ENCODE measurements around the gene PRRG2. TPM values are rescaled to one million over a fixed set of nuclear protein-coding genes. Genes with fewer than 3 reads are reported as not detected.

Gene PRRG2
- total and polyA plus RNA-seq, 2 experiments from 2014 or later: 2.0 to 3.8 TPM

- TF ChIP-seq CTCF (conservative IDR thresholded peaks at IDR 0.05; ENCODE audit: low read depth in 2 of 2) (no peak), NANOG (IDR thresholded peaks at IDR 0.05; ENCODE audit: borderline replicate concordance) (no peak), POLR2AphosphoS5 (IDR thresholded peaks at IDR 0.05; ENCODE audit: low read depth) (no peak), ETS1 (IDR thresholded peaks at IDR 0.05) (no peak), ZNF114 (CRISPR knock-in tag; IDR thresholded peaks at IDR 0.05) (no peak)
Observed at GRCh38 chr19:49551531-49551930, 29.6 kb upstream of the PRRG2 start (continued).

GRCh38 chr19:49552749-49553148 lies 28.4 kb upstream of the PRRG2 start:
- H3F3A ChIP-seq (replicated peaks; ENCODE audit: low read depth): peaks cover 24% of the 10 kb centered on the region
- ATAC-seq: no peak
- no peaks in the 10 kb centered on the region for H3K79me2 ChIP-seq (replicated peaks; ENCODE audit: insufficient read depth)
- Mint-ChIP-seq H3K4me1 (peaks cover 6% of the 10 kb centered on the region), H3K27ac (no peak overlapping the region), H3K4me3 (no peak overlapping the region), H3K27me3 (ENCODE audit: insufficient read depth, low read depth, poor library complexity) (peaks cover 24% of the 10 kb centered on the region), H3K9me3 (no peaks in the 10 kb centered on the region), H3K36me3 (ENCODE audit: low read depth) (peaks cover 30% of the 10 kb centered on the region)
- no peaks in the 10 kb centered on the region; the same call in 1 of the 2 replicates for H3K36me3 ChIP-seq (ENCODE audit: insufficient read depth)
- H3K27ac ChIP-seq (ENCODE audit: low read depth): no peak overlapping the region
- no peaks in the 10 kb centered on the region for H3K9me2 ChIP-seq (ENCODE audit: insufficient read depth)
- DNase-seq (ENCODE audit: low spot score): no peak
- H3K4me3 ChIP-seq: no peak overlapping the region
- no peaks in the 10 kb centered on the region for H4K20me1 ChIP-seq (replicated peaks; ENCODE audit: insufficient read depth)
- H3K27me3 ChIP-seq (ENCODE audit: insufficient read depth): no peaks in the 10 kb centered on the region
- no peak overlapping the region for H2AFZ ChIP-seq
- no peak overlapping the region for H3K4me2 ChIP-seq
- peaks cover 10% of the 10 kb centered on the region; the same call in 1 of the 2 replicates for H3K4me1 ChIP-seq (ENCODE audit: insufficient read depth)
- TF ChIP-seq CREB1 (CRISPR knock-in tag; IDR thresholded peaks at IDR 0.05; ENCODE audit: low read depth) (no peak), JUNB (IDR thresholded peaks at IDR 0.05; ENCODE audit: unreplicated experiment) (no peak), CTCF (conservative IDR thresholded peaks at IDR 0.05; ENCODE audit: low read depth in 2 of 2) (no peak), ZNF114 (CRISPR knock-in tag; IDR thresholded peaks at IDR 0.05) (no peak), ETS1 (IDR thresholded peaks at IDR 0.05) (no peak), REST (IDR thresholded peaks at IDR 0.05; ENCODE audit: unreplicated experiment) (no peak), STAT1 (IDR thresholded peaks at IDR 0.05; ENCODE audit: unreplicated experiment) (no peak), EZH2 (IDR thresholded peaks at IDR 0.05; ENCODE audit: low read depth, unreplicated experiment) (no peak)
